GM18507 (cell line): ENCODE data around the gene LIN7A.
"Not testable (repeated sequence)": the region's sequence is repeated elsewhere in the genome, so short reads cannot be mapped to it uniquely, and the experiment has no call there.

Experiments
- DNase-seq: peaks from one replicate; pipeline ENCODE4 v3.0.0; 2011; ENCODE audit warnings: low read depth; ENCODE audit not compliant: insufficient read length; ENCODE audit errors: extremely low spot score
- FAIRE-seq: peaks from 2 replicates; lab custom pipeline; 2011; peaks lifted over from hg19 to GRCh38; lab: Jason Lieb, UNC

The LIN7A gene

GRCh38 chr12:80821513-80822000, 116.2 kb downstream of the LIN7A start:
- DNase-seq (no peak), FAIRE-seq (no peak)

- no peak for DNase-seq
- peak; percentile 52 for FAIRE-seq
These were observed 118.9 kb downstream of the LIN7A start for GRCh38 chr12:80818878-80819277.

GRCh38 chr12:80815351-80815750, 122.4 kb downstream of the LIN7A start:
- DNase-seq (no peak), FAIRE-seq (peak; percentile 65)

GRCh38 chr12:80814453-80814852, 123.3 kb downstream of the LIN7A start:
- DNase-seq, result no peak
- no peak for FAIRE-seq

GRCh38 chr12:80813820-80814219, 123.9 kb downstream of the LIN7A start:
- no peak for DNase-seq
- no peak for FAIRE-seq

GRCh38 chr12:80811957-80812708, 125.6 kb downstream of the LIN7A start:
- DNase-seq (no peak), FAIRE-seq (peak; percentile 60)

- no peak for FAIRE-seq
- DNase-seq, result no peak
These were observed 126.9 kb downstream of the LIN7A start for GRCh38 chr12:80810874-80811273.

GRCh38 chr12:80807640-80808288, 130.0 kb downstream of the LIN7A start:
- DNase-seq (no peak), FAIRE-seq (peak; percentile 54)

GRCh38 chr12:80805106-80805505, 132.6 kb downstream of the LIN7A start:
- FAIRE-seq, result no peak

GRCh38 chr12:80802652-80803400, 134.9 kb downstream of the LIN7A start:
- FAIRE-seq (peak; percentile 73), DNase-seq (no peak)

More at GRCh38 chr12:80805106-80805505, 132.6 kb downstream of the LIN7A start:
- no peak for DNase-seq

- no peak for DNase-seq
- FAIRE-seq, result no peak
These were observed 139.5 kb downstream of the LIN7A start for GRCh38 chr12:80798281-80798680.

GRCh38 chr12:80794551-80794950, 143.2 kb downstream of the LIN7A start:
- no peak for FAIRE-seq
- no peak for DNase-seq

- FAIRE-seq, result no peak
- DNase-seq, result no peak
These were observed 144.9 kb downstream of the LIN7A start for GRCh38 chr12:80792861-80793260.

- no peak for DNase-seq
- FAIRE-seq, result no peak
These were observed 145.9 kb downstream of the LIN7A start for GRCh38 chr12:80791863-80792262.

GRCh38 chr12:80788407-80788806, 149.3 kb downstream of the LIN7A start:
- not testable (repeated sequence) for FAIRE-seq, DNase-seq

GRCh38 chr12:80782963-80783470, 154.7 kb downstream of the LIN7A start:
- not testable (repeated sequence) for FAIRE-seq, DNase-seq

- FAIRE-seq, result no peak
- no peak for DNase-seq
These were observed 156.4 kb downstream of the LIN7A start for GRCh38 chr12:80781313-80781712.

GRCh38 chr12:80780746-80781145, 157.0 kb downstream of the LIN7A start:
- DNase-seq, result no peak
- FAIRE-seq, result no peak

- DNase-seq, result peak; percentile 37
- FAIRE-seq, result peak; percentile 98
These were observed 159.7 kb downstream of the LIN7A start for GRCh38 chr12:80778005-80778541.

- no peak for FAIRE-seq
- DNase-seq, result no peak
These were observed 160.1 kb downstream of the LIN7A start for GRCh38 chr12:80777587-80777986.
